Neuronal stem cell (in vitro differentiated cells): ENCODE data around the gene SAPCD2.

Source experiments
- DNase-seq: peaks from one replicate; pipeline ENCODE4 v3.0.0-alpha.2; 2013; ENCODE audit warnings: low spot score
- H2AFZ ChIP-seq: one replicate; pipeline ENCODE4 v1.6.1; 2013; ENCODE audit warnings: mild to moderate bottlenecking, low read length, inconsistent platforms
- H2AK5ac ChIP-seq: 2 replicates; pipeline ENCODE4 v1.6.1; 2013; ENCODE audit warnings: low read depth, mild to moderate bottlenecking, inconsistent platforms, low read length, moderate library complexity, mixed read lengths
- H2BK120ac ChIP-seq: 2 replicates; pipeline ENCODE4 v1.6.1; 2013; ENCODE audit warnings: low read depth, mild to moderate bottlenecking, inconsistent platforms, low read length, moderate library complexity, mixed read lengths
- H2BK12ac ChIP-seq: one replicate; pipeline ENCODE4 v1.6.1; 2013; ENCODE audit warnings: low read length, inconsistent platforms
- H2BK15ac ChIP-seq: 2 replicates; pipeline ENCODE4 v1.6.1; 2013; ENCODE audit warnings: mild to moderate bottlenecking, low read length, inconsistent platforms, mixed read lengths
- H2BK5ac ChIP-seq: one replicate; pipeline ENCODE4 v1.6.1; 2013; ENCODE audit warnings: inconsistent platforms, mild to moderate bottlenecking, low read length, moderate library complexity
- H3K14ac ChIP-seq: one replicate; pipeline ENCODE4 v1.6.1; 2013; ENCODE audit warnings: low read length, inconsistent platforms
- H3K18ac ChIP-seq: 2 replicates; pipeline ENCODE4 v1.6.1; 2013; ENCODE audit warnings: low read length, inconsistent platforms
- H3K23ac ChIP-seq: 2 replicates; pipeline ENCODE4 v1.6.1; 2013; ENCODE audit warnings: low read depth, mild to moderate bottlenecking, mixed read lengths, low read length, inconsistent platforms; ENCODE audit not compliant: poor library complexity
- H3K27ac ChIP-seq: replicated peaks from 3 replicates; pipeline ENCODE4 v1.5.1; 2013; ENCODE audit warnings: low read length, inconsistent platforms
- H3K27me3 ChIP-seq, 3 experiments: 2 replicates each; pipeline ENCODE4 v1.6.1; 2013; ENCODE audit warnings: low read length in 3 of 3, mild to moderate bottlenecking in 2 of 3, inconsistent platforms in 1 of 3, low read depth in 1 of 3, mixed read lengths in 1 of 3, moderate library complexity in 1 of 3; ENCODE audit not compliant: control insufficient read depth in 3 of 3, insufficient read depth in 3 of 3
- H3K36me3 ChIP-seq, 2 donors: replicated peaks in 1 of 2; 2 replicates each; pipeline ENCODE4 v1.6.1; 2013; ENCODE audit warnings: low read length in 2 of 2; ENCODE audit not compliant: control insufficient read depth in 2 of 2, insufficient read depth in 2 of 2
- H3K4ac ChIP-seq: 2 replicates; pipeline ENCODE4 v1.6.1; 2013; ENCODE audit warnings: inconsistent platforms, mild to moderate bottlenecking, low read length, moderate library complexity
- H3K4me1 ChIP-seq, 2 donors: 1 replicate in 1 of 2; 2 replicates in 1 of 2; pipeline ENCODE4 v1.6.1; 2013; ENCODE audit warnings: low read length in 2 of 2, low read depth in 1 of 2; ENCODE audit not compliant: control insufficient read depth in 2 of 2, insufficient read depth in 1 of 2
- H3K4me2 ChIP-seq: one replicate; pipeline ENCODE4 v1.6.1; 2013; ENCODE audit warnings: mild to moderate bottlenecking, low read length, inconsistent platforms; ENCODE audit not compliant: insufficient read depth, poor library complexity, severe bottlenecking
- H3K4me3 ChIP-seq, 2 donors: 2 replicates each; pipeline ENCODE4 v1.5.1; 2013; ENCODE audit warnings: low read length in 2 of 2, mild to moderate bottlenecking in 2 of 2, inconsistent platforms in 1 of 2, moderate library complexity in 1 of 2
- H3K79me1 ChIP-seq: one replicate; pipeline ENCODE4 v1.6.1; 2013; ENCODE audit warnings: low read depth, mild to moderate bottlenecking, inconsistent platforms, low read length, moderate library complexity
- H3K9ac ChIP-seq: one replicate; pipeline ENCODE4 v1.6.1; 2013; ENCODE audit warnings: mild to moderate bottlenecking, low read depth, low read length, inconsistent platforms; ENCODE audit not compliant: poor library complexity
- H3K9me3 ChIP-seq, 2 donors: replicated peaks in 1 of 2; 2 replicates each; pipeline versions ENCODE3 to v1.6.1; 2013; ENCODE audit warnings: low read length in 2 of 2, mild to moderate bottlenecking in 2 of 2, inconsistent platforms in 1 of 2, low read depth in 1 of 2, mixed read lengths in 1 of 2, moderate library complexity in 1 of 2; ENCODE audit not compliant: control insufficient read depth in 2 of 2, insufficient read depth in 1 of 2
- H4K8ac ChIP-seq: one replicate; pipeline ENCODE4 v1.6.1; 2013; ENCODE audit warnings: low read depth, mild to moderate bottlenecking, inconsistent platforms, low read length, moderate library complexity
- H4K91ac ChIP-seq: one replicate; pipeline ENCODE4 v1.6.1; 2013; ENCODE audit warnings: low read length, low read depth, mild to moderate bottlenecking, inconsistent platforms; ENCODE audit not compliant: poor library complexity
- WGBS, 2 donors: extraction: QIAGEN DNeasy Blood & Tissue Kit; methylation state at CpG; one replicate each; pipeline ENCODE4 v1.1.7; 2013; ENCODE audit warnings: missing lambda C conversion rate in 2 of 2, mixed read lengths in 1 of 2; ENCODE audit not compliant: insufficient read length in 2 of 2, insufficient replicate concordance in 1 of 2; ENCODE audit errors: extremely low coverage in 2 of 2; 5-methylcytosine and 5-hydroxymethylcytosine counted together

The SAPCD2 gene

DNA sequence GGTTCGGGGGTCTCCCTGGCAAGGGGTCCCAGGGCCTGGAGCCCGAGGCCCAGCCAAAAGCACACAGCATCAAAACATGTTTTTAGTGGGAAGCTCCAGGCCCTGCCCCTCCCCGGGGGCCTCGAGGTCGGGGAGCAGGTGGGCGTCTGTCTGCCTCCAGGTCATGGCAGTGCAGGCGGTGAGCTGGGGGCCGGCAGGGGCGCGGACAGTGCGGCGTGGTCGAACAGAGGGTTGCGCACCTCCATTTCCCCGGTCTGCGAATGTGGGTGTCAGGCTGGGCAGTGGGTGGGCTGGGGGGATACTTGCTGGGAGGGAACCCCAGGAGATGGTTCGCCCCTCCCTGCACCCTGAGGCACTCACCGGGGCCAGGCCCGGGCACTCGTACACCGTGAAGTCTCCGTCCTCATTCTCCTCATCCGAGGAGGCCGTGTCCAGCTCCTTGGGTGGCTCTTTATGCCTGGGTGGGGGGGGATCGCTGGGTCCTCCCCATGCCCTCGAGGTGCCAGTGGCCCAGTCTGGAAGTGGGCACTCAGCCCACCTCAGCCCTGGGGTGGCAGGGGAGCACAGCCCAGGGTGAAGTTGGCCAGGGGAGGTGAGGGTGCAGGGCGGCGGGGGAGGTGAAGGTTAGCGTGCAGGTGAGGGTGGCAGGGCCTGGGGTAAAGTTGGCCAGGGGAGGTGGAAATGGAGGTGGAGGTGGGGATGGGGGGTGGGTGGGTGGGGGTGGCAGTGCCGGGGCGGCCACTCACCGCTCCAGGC, 30.6 kb downstream of the SAPCD2 start:
- Histone ChIP-seq H2BK5ac (no peak overlapping the region), H3K4me3 (no peak overlapping the region)
- WGBS, 2 donors = no CpG with 5 or more reads among the region's 32 CpGs

DNA sequence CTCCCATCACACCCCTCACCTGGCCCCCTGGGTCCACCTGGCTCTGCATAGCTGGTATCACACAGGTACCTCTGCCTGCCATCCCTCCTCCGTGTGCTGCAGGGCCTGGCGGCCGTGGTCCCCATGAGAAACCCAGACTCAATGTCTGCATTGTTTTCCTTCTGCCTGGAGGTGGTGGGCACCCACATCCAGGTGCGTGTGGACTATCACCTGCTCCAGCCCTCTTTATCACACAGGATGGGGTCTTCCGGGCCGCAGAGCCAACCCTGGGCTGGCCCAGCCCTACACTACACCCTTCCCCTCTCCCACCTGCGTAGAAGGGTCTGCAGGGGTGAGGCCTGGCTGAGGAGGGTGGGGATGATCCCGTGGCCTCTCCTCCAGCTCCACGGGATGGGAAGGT, 31.4 kb downstream of the SAPCD2 start:
- WGBS, 2 donors = no CpG with 5 or more reads among the region's 9 CpGs
- Histone ChIP-seq H3K9ac (peak overlapping the region; percentile 50), H4K8ac (no peak overlapping the region), H3K27me3 (no peaks in the 10 kb centered on the region), H3K79me1 (peaks cover 2% of the 10 kb centered on the region), H3K9me3 (no peaks in the 10 kb centered on the region), H2BK120ac (no peak overlapping the region), H3K4me2 (no peak overlapping the region), H3K4me3 (no peak overlapping the region), H3K4me1 (peaks cover 3 to 31% of the 10 kb centered on the region in 2 donors), H3K36me3 (peaks cover 3 to 23% of the 10 kb centered on the region in 2 donors), H3K27ac (no peak overlapping the region), H3K18ac (no peak overlapping the region), H2BK15ac (no peak overlapping the region), H2AK5ac (no peak overlapping the region), H3K23ac (peak overlapping the region; percentile 73), H2BK12ac (no peak overlapping the region), H2BK5ac (peak overlapping the region; percentile 93), H4K91ac (no peak overlapping the region), H3K4ac (no peak overlapping the region), H2AFZ (no peak overlapping the region), H3K14ac (no peak overlapping the region)
- no peak for DNase-seq

More for the DNA sequence above, 30.6 kb downstream of the SAPCD2 start:
- no peak overlapping the region for H2AK5ac ChIP-seq
- peaks cover 0 to 5% (median 0%) of the 10 kb centered on the region in 3 experiments for H3K27me3 ChIP-seq
- H3K4ac ChIP-seq = no peak overlapping the region
- no peak overlapping the region for H2AFZ ChIP-seq
- H3K23ac ChIP-seq = no peak overlapping the region
- H3K14ac ChIP-seq = peak overlapping the region; percentile 38
- H2BK15ac ChIP-seq = no peak overlapping the region
- no peak overlapping the region for H3K4me2 ChIP-seq
- no peak overlapping the region for H3K9ac ChIP-seq
- H3K4me1 ChIP-seq = peaks cover 6 to 40% of the 10 kb centered on the region in 2 donors
- no peak overlapping the region for H3K18ac ChIP-seq
- no peak for DNase-seq
- no peak overlapping the region for H3K27ac ChIP-seq
- H3K36me3 ChIP-seq = peaks cover 3 to 23% of the 10 kb centered on the region in 2 donors
- no peak overlapping the region for H2BK120ac ChIP-seq
- H2BK12ac ChIP-seq = no peak overlapping the region
- H3K79me1 ChIP-seq = peaks cover 7% of the 10 kb centered on the region
- no peaks in the 10 kb centered on the region for H3K9me3 ChIP-seq
- no peak overlapping the region for H4K8ac ChIP-seq
- no peak overlapping the region for H4K91ac ChIP-seq

DNA sequence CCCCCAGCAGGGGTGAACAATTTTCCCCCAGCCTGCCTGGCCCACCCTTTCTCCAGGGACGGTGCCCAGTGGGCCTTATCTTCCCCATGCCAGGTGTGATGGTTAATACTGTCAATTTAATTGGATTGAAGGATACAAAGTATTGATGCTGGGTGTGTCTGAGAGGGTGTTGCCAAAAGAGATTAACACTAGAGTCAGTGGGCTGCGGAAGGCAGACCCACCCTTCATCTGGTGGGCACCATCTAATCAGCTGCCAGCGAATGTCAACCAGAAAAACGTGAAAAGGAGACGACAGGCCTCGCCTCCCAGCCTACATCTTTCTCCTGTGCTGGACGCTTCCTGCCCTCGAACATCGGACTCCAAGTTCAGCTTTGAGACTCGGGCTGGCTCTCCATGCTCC, 32.9 kb downstream of the SAPCD2 start:
- Histone ChIP-seq H2BK5ac (no peak overlapping the region), H2BK12ac (no peak overlapping the region), H3K23ac (no peak overlapping the region), H4K8ac (no peak overlapping the region), H2AK5ac (no peak overlapping the region), H3K9me3 (no peaks in the 10 kb centered on the region), H2BK15ac (no peak overlapping the region), H2BK120ac (no peak overlapping the region), H3K9ac (peak overlapping the region; percentile 12), H3K4me3 (no peak overlapping the region), H3K27me3 (no peaks in the 10 kb centered on the region), H3K18ac (no peak overlapping the region), H3K4ac (no peak overlapping the region), H3K4me2 (no peak overlapping the region), H3K36me3 (peaks cover 3 to 23% of the 10 kb centered on the region in 2 donors), H2AFZ (no peak overlapping the region), H3K27ac (no peak overlapping the region), H3K14ac (no peak overlapping the region), H3K4me1 (peaks cover 3 to 22% of the 10 kb centered on the region in 2 donors), H3K79me1 (peaks cover 4% of the 10 kb centered on the region), H4K91ac (no peak overlapping the region)
- no peak for DNase-seq
- no CpG with 5 or more reads among the region's 10 CpGs for WGBS, 2 donors

DNA sequence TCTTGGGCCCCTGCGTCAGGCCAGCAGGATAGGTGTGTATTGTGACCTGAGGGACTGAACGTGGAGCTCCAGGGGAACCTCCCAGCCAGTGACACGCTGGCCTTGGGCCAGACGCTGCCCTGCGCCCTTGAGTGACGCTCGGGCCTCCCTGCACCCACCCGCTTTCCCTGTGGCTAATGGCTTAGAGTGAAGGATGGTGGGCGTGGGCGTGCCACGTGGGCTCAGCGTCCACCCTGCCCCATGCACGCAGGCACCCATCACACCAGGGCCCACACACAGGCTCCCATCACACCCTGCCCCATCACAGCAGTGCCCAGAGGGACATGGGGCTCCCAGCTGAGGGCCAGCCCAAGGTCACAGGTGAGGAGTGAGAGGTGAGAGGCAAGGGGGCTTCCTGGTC, 33.3 kb downstream of the SAPCD2 start:
- H3K4me3 ChIP-seq = no peak overlapping the region
- WGBS, 2 donors = no CpG with 5 or more reads among the region's 13 CpGs
- no peak overlapping the region for H4K91ac ChIP-seq
- no peak overlapping the region for H2AFZ ChIP-seq
- no peak overlapping the region for H2BK12ac ChIP-seq
- peaks cover 4% of the 10 kb centered on the region for H3K79me1 ChIP-seq
- H3K18ac ChIP-seq = no peak overlapping the region
- H2BK15ac ChIP-seq = no peak overlapping the region
- H3K9me3 ChIP-seq = no peaks in the 10 kb centered on the region
- no peak overlapping the region for H4K8ac ChIP-seq
- no peaks in the 10 kb centered on the region for H3K27me3 ChIP-seq
- no peak overlapping the region for H3K27ac ChIP-seq
- no peak overlapping the region for H2BK120ac ChIP-seq
- no peak for DNase-seq
- no peak overlapping the region for H3K4me2 ChIP-seq
- H3K9ac ChIP-seq = no peak overlapping the region
- no peak overlapping the region for H3K4ac ChIP-seq
- H2BK5ac ChIP-seq = no peak overlapping the region
- H3K4me1 ChIP-seq = peaks cover 3 to 23% of the 10 kb centered on the region in 2 donors
- peak overlapping the region; percentile 85 for H3K23ac ChIP-seq
- peaks cover 3 to 23% of the 10 kb centered on the region in 2 donors for H3K36me3 ChIP-seq
- H2AK5ac ChIP-seq = peak overlapping the region; percentile 37
- no peak overlapping the region for H3K14ac ChIP-seq
